SK-N-SH treated with all-trans-retinoic acid at 6 μM for 48 hours (cell line): ENCODE data around the gene NFATC3.

Experiments
- CSDC2 ChIP-seq: fragments of 250-450 bp; sonication (Bioruptor Pico); IDR thresholded peaks from 2 replicates; pipeline ENCODE4 v1.5.0; 2020; ENCODE audit warnings: mild to moderate bottlenecking, moderate library complexity
- ESRRG ChIP-seq: fragments of 250-450 bp; sonication (Bioruptor Pico); IDR thresholded peaks from 2 replicates; pipeline ENCODE4 v1.6.1; 2021; ENCODE audit warnings: mild to moderate bottlenecking
- OSR1 ChIP-seq: fragments of 250-450 bp; sonication (Bioruptor Pico); IDR thresholded peaks from 2 replicates; pipeline ENCODE4 v1.8.0; 2022; ENCODE audit warnings: moderate library complexity, mild to moderate bottlenecking, inconsistent platforms
- PPARA ChIP-seq: fragments of 250-450 bp; sonication (Bioruptor Pico); IDR thresholded peaks from 2 replicates; pipeline ENCODE4 v1.5.0; 2020; ENCODE audit warnings: mild to moderate bottlenecking, borderline replicate concordance
- RARB ChIP-seq: fragments of 250-450 bp; sonication (Bioruptor Pico); IDR thresholded peaks from 2 replicates; pipeline ENCODE4 v1.8.0; 2021; ENCODE audit warnings: mild to moderate bottlenecking, moderate library complexity
- TCF4 ChIP-seq: fragments of 250-450 bp; sonication (Bioruptor Pico); IDR thresholded peaks from 2 replicates; pipeline ENCODE4 v1.8.0; 2021; ENCODE audit warnings: mild to moderate bottlenecking, moderate library complexity, borderline replicate concordance
- ZFP3 ChIP-seq: fragments of 250-450 bp; sonication (Bioruptor Pico); IDR thresholded peaks from 2 replicates; pipeline ENCODE4 v1.5.0; 2020; ENCODE audit warnings: mild to moderate bottlenecking, moderate library complexity
- ZFP30 ChIP-seq: fragments of 450-650 bp; formaldehyde crosslinking; IDR thresholded peaks from 2 replicates; pipeline ENCODE4 v1.5.0; 2022; ENCODE audit warnings: mild to moderate bottlenecking, moderate library complexity
- ZNF565 ChIP-seq: fragments of 450-650 bp; formaldehyde crosslinking; conservative IDR thresholded peaks from 2 replicates; pipeline ENCODE4 v1.5.0; 2020; ENCODE audit warnings: low read depth, mild to moderate bottlenecking, moderate library complexity
- TF ChIP-seq, protein P1 (sequence below): fragments of 250-450 bp; sonication (Bioruptor Pico); IDR thresholded peaks from 2 replicates; pipeline ENCODE4 v1.8.0; 2020; ENCODE audit warnings: mild to moderate bottlenecking, moderate library complexity, borderline replicate concordance
- TF ChIP-seq, protein P2 (sequence below): fragments of 250-450 bp; sonication (Bioruptor Pico); IDR thresholded peaks from 2 replicates; pipeline ENCODE4 v1.5.0; 2020; ENCODE audit warnings: mild to moderate bottlenecking, moderate library complexity

DNA sequence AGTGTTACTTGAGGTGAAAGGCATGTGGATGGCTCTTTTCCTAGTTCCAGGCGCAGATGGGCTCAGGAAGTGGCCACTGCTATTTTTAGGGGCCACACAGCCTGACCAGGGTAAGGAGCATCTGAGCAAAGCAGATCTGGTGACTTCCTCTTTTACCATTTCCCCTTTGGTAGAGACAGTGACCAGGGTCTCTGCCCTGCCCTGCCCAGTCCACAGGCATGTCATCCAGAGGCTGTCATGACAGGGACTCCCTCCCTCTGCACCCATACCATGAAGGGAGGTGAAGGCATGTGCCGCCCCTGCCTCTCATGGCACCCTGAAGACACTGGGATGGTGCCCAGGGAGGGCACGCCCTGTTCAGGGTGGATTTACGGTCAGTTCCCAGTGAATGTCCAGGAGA, 162.2 kb downstream of the NFATC3 start:
- TF ChIP-seq, protein P1, sequence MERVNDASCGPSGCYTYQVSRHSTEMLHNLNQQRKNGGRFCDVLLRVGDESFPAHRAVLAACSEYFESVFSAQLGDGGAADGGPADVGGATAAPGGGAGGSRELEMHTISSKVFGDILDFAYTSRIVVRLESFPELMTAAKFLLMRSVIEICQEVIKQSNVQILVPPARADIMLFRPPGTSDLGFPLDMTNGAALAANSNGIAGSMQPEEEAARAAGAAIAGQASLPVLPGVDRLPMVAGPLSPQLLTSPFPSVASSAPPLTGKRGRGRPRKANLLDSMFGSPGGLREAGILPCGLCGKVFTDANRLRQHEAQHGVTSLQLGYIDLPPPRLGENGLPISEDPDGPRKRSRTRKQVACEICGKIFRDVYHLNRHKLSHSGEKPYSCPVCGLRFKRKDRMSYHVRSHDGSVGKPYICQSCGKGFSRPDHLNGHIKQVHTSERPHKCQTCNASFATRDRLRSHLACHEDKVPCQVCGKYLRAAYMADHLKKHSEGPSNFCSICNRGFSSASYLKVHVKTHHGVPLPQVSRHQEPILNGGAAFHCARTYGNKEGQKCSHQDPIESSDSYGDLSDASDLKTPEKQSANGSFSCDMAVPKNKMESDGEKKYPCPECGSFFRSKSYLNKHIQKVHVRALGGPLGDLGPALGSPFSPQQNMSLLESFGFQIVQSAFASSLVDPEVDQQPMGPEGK (CRISPR knock-in tag), result no peak
- TF ChIP-seq OSR1 (CRISPR knock-in tag), result no peak
- TF ChIP-seq CSDC2 (CRISPR knock-in tag), result no peak
- TF ChIP-seq RARB (CRISPR knock-in tag), result no peak
- TF ChIP-seq ZFP3 (CRISPR knock-in tag), result no peak
- TF ChIP-seq ESRRG (CRISPR knock-in tag), result no peak
- TF ChIP-seq, protein P2, sequence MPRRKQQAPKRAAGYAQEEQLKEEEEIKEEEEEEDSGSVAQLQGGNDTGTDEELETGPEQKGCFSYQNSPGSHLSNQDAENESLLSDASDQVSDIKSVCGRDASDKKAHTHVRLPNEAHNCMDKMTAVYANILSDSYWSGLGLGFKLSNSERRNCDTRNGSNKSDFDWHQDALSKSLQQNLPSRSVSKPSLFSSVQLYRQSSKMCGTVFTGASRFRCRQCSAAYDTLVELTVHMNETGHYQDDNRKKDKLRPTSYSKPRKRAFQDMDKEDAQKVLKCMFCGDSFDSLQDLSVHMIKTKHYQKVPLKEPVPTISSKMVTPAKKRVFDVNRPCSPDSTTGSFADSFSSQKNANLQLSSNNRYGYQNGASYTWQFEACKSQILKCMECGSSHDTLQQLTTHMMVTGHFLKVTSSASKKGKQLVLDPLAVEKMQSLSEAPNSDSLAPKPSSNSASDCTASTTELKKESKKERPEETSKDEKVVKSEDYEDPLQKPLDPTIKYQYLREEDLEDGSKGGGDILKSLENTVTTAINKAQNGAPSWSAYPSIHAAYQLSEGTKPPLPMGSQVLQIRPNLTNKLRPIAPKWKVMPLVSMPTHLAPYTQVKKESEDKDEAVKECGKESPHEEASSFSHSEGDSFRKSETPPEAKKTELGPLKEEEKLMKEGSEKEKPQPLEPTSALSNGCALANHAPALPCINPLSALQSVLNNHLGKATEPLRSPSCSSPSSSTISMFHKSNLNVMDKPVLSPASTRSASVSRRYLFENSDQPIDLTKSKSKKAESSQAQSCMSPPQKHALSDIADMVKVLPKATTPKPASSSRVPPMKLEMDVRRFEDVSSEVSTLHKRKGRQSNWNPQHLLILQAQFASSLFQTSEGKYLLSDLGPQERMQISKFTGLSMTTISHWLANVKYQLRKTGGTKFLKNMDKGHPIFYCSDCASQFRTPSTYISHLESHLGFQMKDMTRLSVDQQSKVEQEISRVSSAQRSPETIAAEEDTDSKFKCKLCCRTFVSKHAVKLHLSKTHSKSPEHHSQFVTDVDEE (CRISPR knock-in tag), result no peak
- TF ChIP-seq ZFP30 (CRISPR knock-in tag), result no peak
- no peak for TF ChIP-seq PPARA (CRISPR knock-in tag)
- no peak for TF ChIP-seq ZNF565 (CRISPR knock-in tag)
- TF ChIP-seq TCF4 (CRISPR knock-in tag), result no peak
